Measurements from ENCODE around the gene PRR29.

PRR29 gene

DNA sequence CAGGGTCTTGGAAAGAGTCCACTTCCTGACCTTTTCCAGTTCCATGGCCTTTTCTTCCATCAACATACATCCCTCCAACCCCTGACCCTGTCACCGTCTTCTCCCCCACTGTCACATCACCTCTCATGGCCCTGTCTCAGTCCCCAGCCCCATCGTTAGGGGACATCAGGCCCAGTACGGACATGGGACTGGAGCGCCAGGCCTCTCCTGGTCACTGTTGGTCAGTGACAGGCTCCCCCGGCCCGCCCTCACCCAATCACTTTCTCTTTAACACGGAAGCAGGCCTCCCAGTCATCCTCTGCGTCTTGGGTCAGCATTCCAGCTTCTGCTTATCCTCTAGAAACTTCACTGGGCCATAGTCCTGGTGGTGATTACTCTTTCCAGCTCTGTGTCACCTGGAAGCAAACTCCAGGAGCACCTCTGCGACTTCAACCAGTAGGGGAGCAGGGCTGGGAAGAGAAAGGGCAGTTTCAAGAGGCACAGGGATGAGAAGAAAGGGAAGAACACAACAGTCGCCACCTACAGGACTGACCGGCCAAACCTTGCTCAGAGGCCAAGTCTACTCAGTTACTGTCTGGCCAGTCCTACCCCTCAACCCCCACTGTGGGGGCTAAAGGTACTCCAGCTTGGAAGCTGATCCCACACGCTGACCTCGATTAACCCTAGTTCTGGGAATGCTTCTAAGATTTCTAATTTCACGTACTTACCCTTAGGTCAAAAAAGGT lies 38.2 kb downstream of the PRR29 start:
- TF ChIP-seq CTCF (IDR thresholded peaks at IDR 0.05; ENCODE audit: low read depth, low read length, poor library complexity, severe bottlenecking) (peak; percentile 24), EZH2phosphoT487 (IDR thresholded peaks at IDR 0.05; ENCODE audit: borderline replicate concordance, low read length) (no peak)
- Histone ChIP-seq H3K79me2 (ENCODE audit: control insufficient read depth, low read length) (no peaks in the 10 kb centered on the region), H3K4me2 (ENCODE audit: low read length) (no peak overlapping the region), H3K27ac (ENCODE audit: low read depth, low read length) (no peak overlapping the region), H3K9me2 (replicated peaks; ENCODE audit: control insufficient read depth, low read length) (no peaks in the 10 kb centered on the region), H3K9me3 (ENCODE audit: control insufficient read depth, insufficient read depth, low read length) (no peaks in the 10 kb centered on the region), H3K36me3 (ENCODE audit: control insufficient read depth, low read length) (no peaks in the 10 kb centered on the region), H3K4me3 (ENCODE audit: low read length) (no peak overlapping the region), H3K27me3 (ENCODE audit: control insufficient read depth, low read length) (0 out of 2 replicates have a peak, but pooled peaks cover 3% of the 10 kb centered on the region), H3K4me1 (ENCODE audit: control insufficient read depth, low read length) (no peaks in the 10 kb centered on the region), H4K20me1 (ENCODE audit: control insufficient read depth, insufficient read depth, low read depth, low read length) (no peaks in the 10 kb centered on the region), H3F3A (ENCODE audit: control insufficient read depth, insufficient read depth) (no peaks in the 10 kb centered on the region)

- no peak overlapping the region for H3K4me2 ChIP-seq (ENCODE audit: low read length)
- TF ChIP-seq CTCF (IDR thresholded peaks at IDR 0.05; ENCODE audit: low read depth, low read length, poor library complexity, severe bottlenecking), result no peak
- no peak for TF ChIP-seq EZH2phosphoT487 (IDR thresholded peaks at IDR 0.05; ENCODE audit: borderline replicate concordance, low read length)
- no peaks in the 10 kb centered on the region for H3F3A ChIP-seq (ENCODE audit: control insufficient read depth, insufficient read depth)
- H4K20me1 ChIP-seq (ENCODE audit: control insufficient read depth, insufficient read depth, low read depth, low read length), result no peaks in the 10 kb centered on the region
- H3K79me2 ChIP-seq (ENCODE audit: control insufficient read depth, low read length), result no peaks in the 10 kb centered on the region
- H3K9me2 ChIP-seq (replicated peaks; ENCODE audit: control insufficient read depth, low read length), result no peaks in the 10 kb centered on the region
- H3K36me3 ChIP-seq (ENCODE audit: control insufficient read depth, low read length), result no peaks in the 10 kb centered on the region
- H3K27me3 ChIP-seq (ENCODE audit: control insufficient read depth, low read length), result 0 out of 2 replicates have a peak, but pooled peaks cover 3% of the 10 kb centered on the region
- H3K27ac ChIP-seq (ENCODE audit: low read depth, low read length), result no peak overlapping the region
- no peak overlapping the region for H3K4me3 ChIP-seq (ENCODE audit: low read length)
- H3K9me3 ChIP-seq (ENCODE audit: control insufficient read depth, insufficient read depth, low read length), result no peaks in the 10 kb centered on the region
- no peaks in the 10 kb centered on the region for H3K4me1 ChIP-seq (ENCODE audit: control insufficient read depth, low read length)
Measured at GRCh38 chr17:64037180-64037579, 39.0 kb downstream of the PRR29 start.

DNA sequence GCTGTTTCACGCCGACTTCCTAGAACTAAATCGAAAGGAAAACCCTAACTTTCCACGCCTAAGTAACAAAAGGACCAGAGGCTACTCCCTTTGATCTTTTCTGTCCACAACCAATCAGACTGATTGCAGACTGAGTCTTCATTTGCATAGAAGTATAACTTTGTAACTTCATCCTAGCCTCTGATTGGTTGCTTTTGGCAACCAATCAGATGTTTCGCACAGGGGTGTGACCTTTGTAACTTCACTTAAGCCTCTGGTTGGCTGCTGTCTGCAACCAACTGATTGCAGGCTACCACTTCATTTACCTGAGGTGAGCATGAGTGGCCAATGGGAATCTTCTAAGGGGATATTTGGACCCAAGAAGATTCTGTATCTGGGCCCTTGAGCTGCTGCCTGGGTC lies 39.7 kb downstream of the PRR29 start:
- TF ChIP-seq CTCF (IDR thresholded peaks at IDR 0.05; ENCODE audit: low read depth, low read length, poor library complexity, severe bottlenecking), result no peak

More for the DNA sequence above, 39.7 kb downstream of the PRR29 start:
- H3F3A ChIP-seq (ENCODE audit: control insufficient read depth, insufficient read depth), result no peaks in the 10 kb centered on the region
- H3K4me3 ChIP-seq (ENCODE audit: low read length), result no peak overlapping the region
- no peaks in the 10 kb centered on the region for H3K9me2 ChIP-seq (replicated peaks; ENCODE audit: control insufficient read depth, low read length)
- no peak overlapping the region for H3K27ac ChIP-seq (ENCODE audit: low read depth, low read length)
- no peaks in the 10 kb centered on the region for H3K4me1 ChIP-seq (ENCODE audit: control insufficient read depth, low read length)
- no peaks in the 10 kb centered on the region for H3K36me3 ChIP-seq (ENCODE audit: control insufficient read depth, low read length)
- 0 out of 2 replicates have a peak, but pooled peaks cover 3% of the 10 kb centered on the region for H3K27me3 ChIP-seq (ENCODE audit: control insufficient read depth, low read length)
- no peak overlapping the region for H3K4me2 ChIP-seq (ENCODE audit: low read length)
- H4K20me1 ChIP-seq (ENCODE audit: control insufficient read depth, insufficient read depth, low read depth, low read length), result no peaks in the 10 kb centered on the region
- H3K79me2 ChIP-seq (ENCODE audit: control insufficient read depth, low read length), result no peaks in the 10 kb centered on the region
- H3K9me3 ChIP-seq (ENCODE audit: control insufficient read depth, insufficient read depth, low read length), result no peaks in the 10 kb centered on the region
